GM19467 (cell line): ENCODE measurements around the gene NEURL1.
A peak's percentile ranks its signal among the peaks of the same experiment; 100 is the strongest.

Experiments
- ATAC-seq: cut with Tn5 transposase; IDR thresholded peaks from one replicate; pipeline ENCODE4 v1.9.1; 2021; ENCODE audit warnings: mild to moderate bottlenecking, moderate library complexity; ENCODE audit not compliant: unreplicated experiment

Gene NEURL1

GRCh38 chr10:103559776-103560175 lies 66.3 kb downstream of the NEURL1 start:
- no peak for ATAC-seq

GRCh38 chr10:103560886-103561285 lies 67.4 kb downstream of the NEURL1 start:
- ATAC-seq: no peak

GRCh38 chr10:103562383-103562782 lies 68.9 kb downstream of the NEURL1 start:
- ATAC-seq: no peak

GRCh38 chr10:103563231-103564115 lies 70.0 kb downstream of the NEURL1 start:
- ATAC-seq: no peak

- no peak for ATAC-seq
These were observed 70.6 kb downstream of the NEURL1 start for GRCh38 chr10:103564116-103564501.

GRCh38 chr10:103564776-103565520 lies 71.4 kb downstream of the NEURL1 start:
- no peak for ATAC-seq

GRCh38 chr10:103566536-103566935 lies 73.0 kb downstream of the NEURL1 start:
- no peak for ATAC-seq

GRCh38 chr10:103568505-103568904 lies 75.0 kb downstream of the NEURL1 start:
- no peak for ATAC-seq

GRCh38 chr10:103569896-103570295 lies 76.4 kb downstream of the NEURL1 start:
- no peak for ATAC-seq

GRCh38 chr10:103570844-103571655 lies 77.5 kb downstream of the NEURL1 start:
- ATAC-seq: no peak

- ATAC-seq: no peak
These were observed 78.1 kb downstream of the NEURL1 start for GRCh38 chr10:103571656-103571975.

GRCh38 chr10:103572347-103573204 lies 79.1 kb downstream of the NEURL1 start:
- ATAC-seq: no peak

- ATAC-seq: no peak
These were observed 79.6 kb downstream of the NEURL1 start for GRCh38 chr10:103573205-103573487.

GRCh38 chr10:103574097-103575061 lies 80.9 kb downstream of the NEURL1 start:
- ATAC-seq: no peak

GRCh38 chr10:103575416-103576075 lies 82.0 kb downstream of the NEURL1 start:
- no peak for ATAC-seq

- no peak for ATAC-seq
These were observed 82.6 kb downstream of the NEURL1 start for GRCh38 chr10:103576076-103576471.

GRCh38 chr10:103576862-103577261 lies 83.4 kb downstream of the NEURL1 start:
- no peak for ATAC-seq

GRCh38 chr10:103578782-103579382 lies 85.4 kb downstream of the NEURL1 start:
- ATAC-seq: peak; percentile 79

GRCh38 chr10:103580011-103580410 lies 86.5 kb downstream of the NEURL1 start:
- ATAC-seq: no peak
